Activated CD8-positive, alpha-beta memory T cell treated with anti-CD3 and anti-CD28 coated beads, Interleukin-2, amount 50 U/mL, for 4 hours (primary cell): Measurements from ENCODE around the gene IFRD1.

Experiments
- DNase-seq: peaks from one replicate; pipeline ENCODE4 v3.0.0-alpha.2; 2020

IFRD1 gene

GRCh38 chr7:112449902-112450806 is at the start of gene IFRD1:
IFRD1 (plus strand) TSS chr7:112450460; CDS start chr7:112450689, 229 bp downstream.
- peak; percentile 99 for DNase-seq

- no peak for DNase-seq
These were observed 45.9 kb upstream of the IFRD1 start for GRCh38 chr7:112404321-112404720.

- DNase-seq, result no peak
These were observed 45.0 kb upstream of the IFRD1 start for GRCh38 chr7:112405286-112405685.

- DNase-seq, result no peak
These were observed 43.0 kb upstream of the IFRD1 start for GRCh38 chr7:112407261-112407660.

- DNase-seq, result no peak
These were observed 40.2 kb upstream of the IFRD1 start for GRCh38 chr7:112410092-112410491.

- DNase-seq, result no peak
These were observed 39.0 kb upstream of the IFRD1 start for GRCh38 chr7:112411186-112411795.

- DNase-seq, result no peak
These were observed 35.3 kb upstream of the IFRD1 start for GRCh38 chr7:112414855-112415490.

- DNase-seq, result no peak
These were observed 34.1 kb upstream of the IFRD1 start for GRCh38 chr7:112416127-112416526.

GRCh38 chr7:112419543-112420130 is 30.6 kb upstream of the IFRD1 start:
- no peak for DNase-seq

- no peak for DNase-seq
These were observed 29.9 kb upstream of the IFRD1 start for GRCh38 chr7:112420236-112420861.

GRCh38 chr7:112421666-112422486 is 28.4 kb upstream of the IFRD1 start:
- DNase-seq, result no peak

GRCh38 chr7:112422842-112423496 is 27.3 kb upstream of the IFRD1 start:
- DNase-seq, result no peak

GRCh38 chr7:112423987-112424386 is 26.3 kb upstream of the IFRD1 start:
- DNase-seq, result no peak

GRCh38 chr7:112427984-112428383 is 22.3 kb upstream of the IFRD1 start:
- DNase-seq, result no peak

- DNase-seq, result no peak
These were observed 21.5 kb upstream of the IFRD1 start for GRCh38 chr7:112428715-112429114.

- DNase-seq, result no peak
These were observed 19.6 kb upstream of the IFRD1 start for GRCh38 chr7:112430649-112431048.

- DNase-seq, result no peak
These were observed 18.5 kb upstream of the IFRD1 start for GRCh38 chr7:112431803-112432202.

- DNase-seq, result no peak
These were observed 17.0 kb upstream of the IFRD1 start for GRCh38 chr7:112433289-112433688.

GRCh38 chr7:112437072-112437471 is 13.2 kb upstream of the IFRD1 start:
- no peak for DNase-seq

- DNase-seq, result no peak
These were observed 10.8 kb upstream of the IFRD1 start for GRCh38 chr7:112439476-112439875.

GRCh38 chr7:112442210-112442609 is 8.1 kb upstream of the IFRD1 start:
- DNase-seq, result no peak
